ES-I3 (cell line): Measurements from ENCODE around the gene TMEM154.

Experiments used
- H3K36me3 ChIP-seq: 2 replicates; pipeline ENCODE4 v1.6.1; 2013; ENCODE audit warnings: mild to moderate bottlenecking, low read length, control low read depth, moderate library complexity; ENCODE audit not compliant: insufficient read depth
- H3K4me1 ChIP-seq: 2 replicates; pipeline ENCODE4 v1.6.1; 2013; ENCODE audit warnings: mild to moderate bottlenecking, control low read depth, low read length; ENCODE audit not compliant: insufficient read depth
- H3K9ac ChIP-seq: 2 replicates; pipeline ENCODE4 v1.6.1; 2013; ENCODE audit warnings: low read depth, mild to moderate bottlenecking, low read length, moderate library complexity
- H3K9me3 ChIP-seq: 2 replicates; pipeline ENCODE4 v1.6.1; 2013; ENCODE audit warnings: mild to moderate bottlenecking, low read length, moderate library complexity; ENCODE audit not compliant: control insufficient read depth, insufficient read depth

Gene TMEM154, protein sequence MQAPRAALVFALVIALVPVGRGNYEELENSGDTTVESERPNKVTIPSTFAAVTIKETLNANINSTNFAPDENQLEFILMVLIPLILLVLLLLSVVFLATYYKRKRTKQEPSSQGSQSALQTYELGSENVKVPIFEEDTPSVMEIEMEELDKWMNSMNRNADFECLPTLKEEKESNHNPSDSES

DNA sequence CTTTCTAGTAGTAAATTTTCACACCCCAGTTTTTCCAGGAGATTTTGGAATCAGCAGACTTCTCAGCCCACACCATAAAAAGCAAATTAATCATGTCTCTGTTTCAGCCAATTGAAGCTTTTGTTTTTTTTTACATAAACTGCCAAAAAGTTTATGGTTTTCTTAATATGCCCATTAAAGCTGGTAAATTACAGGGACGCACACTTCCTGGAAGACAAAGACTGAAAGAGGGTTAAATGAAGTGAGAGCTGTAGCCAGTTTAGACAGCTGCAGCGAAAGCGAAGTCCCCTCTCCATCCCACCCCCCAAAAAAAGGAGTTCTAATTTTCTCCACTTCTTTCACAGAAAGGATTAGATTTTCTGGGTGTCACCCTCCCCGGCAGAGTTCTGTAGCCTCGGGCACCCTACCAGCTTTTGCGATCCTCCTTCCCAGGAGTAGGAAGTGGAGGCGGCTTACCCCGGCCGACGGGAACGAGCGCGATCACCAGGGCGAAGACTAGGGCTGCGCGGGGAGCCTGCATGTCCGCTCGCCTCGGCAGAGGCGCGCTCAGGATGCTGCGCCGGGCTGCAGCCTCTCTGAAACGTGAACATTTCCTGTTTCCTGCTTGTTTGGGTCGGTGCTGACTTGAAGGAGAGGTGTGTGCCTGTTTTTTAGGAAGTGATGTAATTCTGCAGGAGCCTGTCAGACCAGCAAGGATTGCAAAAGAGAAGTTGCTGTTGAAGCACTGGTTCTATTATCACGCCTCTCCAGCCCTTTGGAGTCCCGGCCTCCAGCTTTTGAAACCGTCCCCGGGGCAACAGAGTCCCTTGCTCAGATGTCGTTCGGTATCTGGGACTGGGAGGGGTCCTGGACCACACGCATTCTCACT, at the start of gene TMEM154:
TMEM154 (minus strand) TSS at position 584 of the 868 bp plus-strand sequence; CDS start at position 520, 64 bp downstream.
- H3K9ac ChIP-seq, result peak within 1 kb of the TSS; percentile 63
- H3K4me1 ChIP-seq, result peaks cover 39% of the 10 kb centered on the region
- no peaks in the 10 kb centered on the region for H3K36me3 ChIP-seq
- no peaks in the 10 kb centered on the region for H3K9me3 ChIP-seq

- Histone ChIP-seq H3K9ac (no peak overlapping the region), H3K4me1 (no peaks in the 10 kb centered on the region; the same call in 1 of the 2 replicates), H3K36me3 (no peaks in the 10 kb centered on the region), H3K9me3 (no peaks in the 10 kb centered on the region)
Measured at GRCh38 chr4:152729466-152729865, 49.7 kb upstream of the TMEM154 start.

DNA sequence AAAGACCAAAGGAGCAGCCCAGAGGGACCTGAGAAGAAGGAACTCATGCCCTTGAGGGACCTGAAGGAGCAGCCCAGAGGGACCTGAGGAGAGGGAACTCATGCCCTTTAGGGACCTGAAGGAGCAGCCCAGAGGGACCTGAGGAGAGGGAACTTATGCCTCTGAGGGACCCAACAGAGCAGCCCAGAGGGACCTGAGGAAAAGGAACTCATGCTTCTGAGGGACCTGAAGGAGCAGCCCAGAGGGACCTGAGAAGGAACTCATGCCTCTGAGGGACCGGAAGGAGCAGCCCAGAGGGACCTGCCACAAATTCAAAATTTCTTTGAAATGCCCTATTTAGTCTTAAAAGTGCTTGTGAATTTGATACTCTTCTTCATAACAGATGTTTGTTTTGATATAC, 48.5 kb upstream of the TMEM154 start:
- no peaks in the 10 kb centered on the region for H3K36me3 ChIP-seq
- H3K9ac ChIP-seq, result no peak overlapping the region
- no peaks in the 10 kb centered on the region for H3K4me1 ChIP-seq
- no peaks in the 10 kb centered on the region for H3K9me3 ChIP-seq

GRCh38 chr4:152727784-152728183, 48.0 kb upstream of the TMEM154 start:
- H3K9me3 ChIP-seq, result no peaks in the 10 kb centered on the region

DNA sequence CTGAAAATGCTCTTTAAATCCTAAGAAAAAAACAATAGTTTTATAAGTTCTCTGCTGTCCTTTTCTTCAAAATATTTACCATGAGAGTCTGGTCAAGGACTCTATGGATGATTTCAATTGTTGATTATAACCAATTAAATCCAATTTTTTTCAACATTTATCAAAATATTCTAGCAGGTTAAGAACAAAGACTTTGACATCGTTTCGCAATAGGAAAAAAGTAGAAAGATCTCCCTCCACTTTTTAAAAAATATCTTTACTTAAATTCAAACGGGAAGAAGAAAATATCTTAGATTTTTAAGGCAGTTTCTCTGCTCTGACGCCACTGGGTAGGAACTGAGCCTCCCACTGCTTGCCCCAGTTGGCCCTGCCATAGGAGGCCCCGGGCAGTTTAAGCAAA, 44.7 kb upstream of the TMEM154 start:
- Histone ChIP-seq H3K9ac (no peak overlapping the region), H3K9me3 (no peaks in the 10 kb centered on the region), H3K4me1 (peaks cover 3% of the 10 kb centered on the region; the same call in 1 of the 2 replicates), H3K36me3 (no peaks in the 10 kb centered on the region)

More at GRCh38 chr4:152727784-152728183, 48.0 kb upstream of the TMEM154 start:
- H3K9ac ChIP-seq, result no peak overlapping the region
- no peaks in the 10 kb centered on the region for H3K4me1 ChIP-seq
- H3K36me3 ChIP-seq, result no peaks in the 10 kb centered on the region

DNA sequence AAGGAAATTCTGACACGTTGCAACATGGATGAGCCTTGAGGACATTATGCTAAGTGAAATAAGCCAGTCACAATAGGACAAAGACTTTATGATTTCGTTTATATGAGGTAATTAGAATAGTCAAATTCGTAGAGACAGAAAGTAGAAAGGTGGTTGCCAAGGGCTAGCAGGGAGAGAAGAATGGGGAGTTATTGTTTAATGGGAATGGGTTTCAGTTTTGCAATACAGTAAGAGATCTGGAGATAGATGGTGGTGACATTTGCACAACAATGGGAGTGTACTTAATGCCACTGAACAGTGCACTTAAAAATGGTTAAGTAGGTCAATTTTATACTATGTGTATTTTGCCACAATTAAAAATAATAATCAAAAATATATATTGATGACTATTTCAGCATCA, 43.4 kb upstream of the TMEM154 start:
- H3K36me3 ChIP-seq, result no peaks in the 10 kb centered on the region
- H3K9ac ChIP-seq, result no peak overlapping the region
- no peaks in the 10 kb centered on the region for H3K9me3 ChIP-seq
- peaks cover 3% of the 10 kb centered on the region; the same call in 1 of the 2 replicates for H3K4me1 ChIP-seq

DNA sequence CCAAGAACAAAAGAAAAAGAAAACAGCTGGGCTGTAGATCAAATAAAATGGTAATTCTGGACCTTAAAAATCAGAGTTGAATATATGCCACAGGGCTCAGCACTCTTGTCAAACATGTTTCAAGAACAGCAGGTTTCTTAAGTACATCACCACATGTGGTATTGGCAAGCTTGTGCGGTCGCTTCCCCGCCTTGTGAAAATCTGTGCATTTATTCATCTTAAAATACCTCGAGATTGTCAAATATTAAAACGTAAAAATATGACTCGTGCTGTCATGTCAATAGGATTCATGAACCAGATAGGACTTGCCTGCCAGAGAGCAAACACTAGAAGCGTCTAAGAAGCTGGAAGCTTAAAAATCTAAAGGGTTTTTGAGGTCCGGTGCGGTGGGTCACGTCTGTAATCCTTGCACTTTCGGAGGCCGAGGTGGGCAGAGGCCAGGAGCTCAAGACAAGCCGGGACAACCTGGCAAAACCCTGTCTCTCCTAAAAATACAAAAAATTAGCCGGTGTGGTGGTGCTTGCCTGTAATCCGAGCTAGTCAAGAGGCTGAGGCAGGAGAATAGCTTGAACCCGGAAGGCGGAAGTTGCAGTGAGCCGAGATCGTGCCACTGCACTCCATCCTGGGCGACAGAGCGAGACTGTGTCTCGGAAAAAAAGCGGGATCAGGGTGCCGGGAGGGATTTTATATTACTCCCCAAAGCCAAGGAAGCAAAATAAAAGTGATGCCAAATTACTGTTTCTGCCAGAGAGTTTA, 40.2 kb upstream of the TMEM154 start:
- no peaks in the 10 kb centered on the region for H3K36me3 ChIP-seq
- no peak overlapping the region for H3K9ac ChIP-seq
- no peaks in the 10 kb centered on the region; the same call in 1 of the 2 replicates for H3K9me3 ChIP-seq

DNA sequence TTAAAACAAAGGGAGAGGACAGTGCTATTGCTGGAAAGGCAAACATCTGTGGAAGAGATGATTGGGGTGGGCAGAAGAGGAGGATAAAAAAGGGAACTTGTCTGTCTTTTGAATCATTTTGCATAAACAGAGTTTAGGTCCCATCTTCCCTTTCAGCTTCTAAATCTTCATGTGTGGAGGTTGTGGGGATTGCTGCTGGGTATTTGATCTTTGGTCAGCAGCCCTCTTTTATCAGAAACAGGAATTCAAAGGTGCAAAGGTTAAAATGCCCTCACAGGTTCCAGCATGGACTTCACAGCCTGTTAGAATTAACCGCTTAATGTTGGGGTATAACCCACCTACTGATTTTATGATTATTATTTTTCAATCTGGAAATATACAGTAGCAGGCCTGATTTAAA, 39.5 kb upstream of the TMEM154 start:
- H3K9ac ChIP-seq, result no peak overlapping the region
- peaks cover 3% of the 10 kb centered on the region; the same call in 1 of the 2 replicates for H3K4me1 ChIP-seq

More for the DNA sequence above, 40.2 kb upstream of the TMEM154 start:
- H3K4me1 ChIP-seq, result peaks cover 3% of the 10 kb centered on the region; the same call in 1 of the 2 replicates

DNA sequence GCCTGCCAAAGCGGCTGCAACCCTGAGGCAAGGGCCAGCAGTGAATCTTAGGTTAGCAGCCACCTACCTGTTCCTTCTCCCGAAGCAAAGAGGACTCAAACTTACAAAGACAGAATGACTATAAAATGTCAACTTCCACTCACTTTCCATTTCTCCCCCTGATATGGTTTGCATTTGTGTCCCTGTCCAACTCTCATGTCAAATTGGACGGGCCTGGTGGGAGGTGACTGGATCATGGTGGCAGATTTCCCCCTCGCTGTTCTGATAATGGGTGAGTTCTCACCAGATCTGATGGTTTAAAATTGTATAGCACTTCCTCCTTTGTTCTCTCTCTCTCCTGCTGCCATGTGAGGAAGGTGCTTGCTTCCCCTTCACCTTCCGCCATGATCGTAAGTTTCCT, 35.3 kb upstream of the TMEM154 start:
- Histone ChIP-seq H3K9me3 (no peaks in the 10 kb centered on the region; the same call in 1 of the 2 replicates), H3K4me1 (peaks cover 5% of the 10 kb centered on the region; the same call in 1 of the 2 replicates), H3K36me3 (no peaks in the 10 kb centered on the region), H3K9ac (no peak overlapping the region)

More for the DNA sequence above, 39.5 kb upstream of the TMEM154 start:
- H3K36me3 ChIP-seq, result no peaks in the 10 kb centered on the region
- H3K9me3 ChIP-seq, result no peaks in the 10 kb centered on the region; the same call in 1 of the 2 replicates

- Histone ChIP-seq H3K4me1 (peaks cover 9% of the 10 kb centered on the region), H3K9me3 (no peaks in the 10 kb centered on the region; the same call in 1 of the 2 replicates), H3K36me3 (no peaks in the 10 kb centered on the region), H3K9ac (no peak overlapping the region)
Measured at GRCh38 chr4:152713951-152714705, 34.3 kb upstream of the TMEM154 start.

DNA sequence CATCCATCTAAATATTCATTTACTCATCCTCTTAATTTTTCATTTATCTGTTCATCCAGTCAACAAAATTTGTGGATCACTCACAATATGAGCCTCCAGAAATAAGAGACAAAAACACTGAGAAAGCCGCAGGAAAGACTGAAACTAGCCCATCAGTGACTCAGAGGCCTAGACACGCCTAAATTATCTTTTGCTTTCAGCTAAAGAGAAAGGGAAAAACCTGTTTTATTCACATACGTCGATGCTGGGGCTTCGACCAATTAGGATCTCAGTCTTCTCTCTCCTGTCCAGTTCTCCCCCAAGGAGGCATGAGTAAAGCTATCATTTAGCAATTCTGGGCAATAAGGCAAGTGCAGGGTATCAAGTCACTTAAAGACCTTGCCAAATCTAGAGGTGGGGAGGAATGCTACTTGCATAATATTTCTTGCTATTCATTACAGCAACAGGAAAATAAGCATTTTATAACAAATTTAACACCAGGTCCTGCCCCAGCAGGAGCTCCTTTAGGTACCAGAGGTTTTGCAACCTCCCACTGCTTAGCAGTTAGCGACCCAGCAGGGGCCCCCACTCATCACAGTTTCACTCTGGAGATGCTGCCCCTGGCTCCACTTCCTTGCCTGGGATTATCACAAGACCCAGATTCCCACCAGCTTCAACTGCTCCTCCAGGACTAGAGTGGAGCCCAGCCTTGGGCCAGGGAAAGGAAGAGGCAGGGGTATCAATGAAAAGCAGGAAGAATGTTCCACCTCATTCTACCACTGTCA, 30.1 kb upstream of the TMEM154 start:
- Histone ChIP-seq H3K9ac (no peak overlapping the region), H3K9me3 (no peaks in the 10 kb centered on the region; the same call in 1 of the 2 replicates), H3K36me3 (no peaks in the 10 kb centered on the region), H3K4me1 (peaks cover 29% of the 10 kb centered on the region)

GRCh38 chr4:152708796-152709195, 29.0 kb upstream of the TMEM154 start:
- Histone ChIP-seq H3K9ac (no peak overlapping the region), H3K4me1 (peaks cover 29% of the 10 kb centered on the region), H3K9me3 (no peaks in the 10 kb centered on the region; the same call in 1 of the 2 replicates), H3K36me3 (no peaks in the 10 kb centered on the region)

GRCh38 chr4:152708361-152708760, 28.6 kb upstream of the TMEM154 start:
- no peak overlapping the region for H3K9ac ChIP-seq
- no peaks in the 10 kb centered on the region; the same call in 1 of the 2 replicates for H3K9me3 ChIP-seq
- no peaks in the 10 kb centered on the region for H3K36me3 ChIP-seq
- peaks cover 29% of the 10 kb centered on the region for H3K4me1 ChIP-seq
